ENCODE data around the gene AKT3.

DNA sequence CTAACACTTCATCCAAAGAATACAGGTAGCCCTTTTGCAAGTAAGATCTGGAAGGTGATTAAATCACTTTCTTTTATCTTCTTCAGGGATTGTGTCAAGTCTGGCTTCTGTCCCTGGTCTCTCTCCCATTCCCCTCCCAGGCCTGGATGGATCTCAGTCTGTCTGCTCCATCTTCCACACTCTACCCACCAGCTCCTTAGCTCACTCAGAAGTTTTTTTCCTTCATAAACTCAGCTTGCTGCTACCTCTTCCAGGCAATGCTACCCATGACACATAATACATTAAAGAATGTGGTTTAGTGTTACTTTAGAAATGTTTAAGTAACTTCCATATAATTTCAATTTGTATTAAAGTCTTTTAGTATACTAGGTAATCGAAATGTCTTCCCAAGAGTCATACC, 133.1 kb downstream of the AKT3 start:
- TF ChIP-seq, protein P1, sequence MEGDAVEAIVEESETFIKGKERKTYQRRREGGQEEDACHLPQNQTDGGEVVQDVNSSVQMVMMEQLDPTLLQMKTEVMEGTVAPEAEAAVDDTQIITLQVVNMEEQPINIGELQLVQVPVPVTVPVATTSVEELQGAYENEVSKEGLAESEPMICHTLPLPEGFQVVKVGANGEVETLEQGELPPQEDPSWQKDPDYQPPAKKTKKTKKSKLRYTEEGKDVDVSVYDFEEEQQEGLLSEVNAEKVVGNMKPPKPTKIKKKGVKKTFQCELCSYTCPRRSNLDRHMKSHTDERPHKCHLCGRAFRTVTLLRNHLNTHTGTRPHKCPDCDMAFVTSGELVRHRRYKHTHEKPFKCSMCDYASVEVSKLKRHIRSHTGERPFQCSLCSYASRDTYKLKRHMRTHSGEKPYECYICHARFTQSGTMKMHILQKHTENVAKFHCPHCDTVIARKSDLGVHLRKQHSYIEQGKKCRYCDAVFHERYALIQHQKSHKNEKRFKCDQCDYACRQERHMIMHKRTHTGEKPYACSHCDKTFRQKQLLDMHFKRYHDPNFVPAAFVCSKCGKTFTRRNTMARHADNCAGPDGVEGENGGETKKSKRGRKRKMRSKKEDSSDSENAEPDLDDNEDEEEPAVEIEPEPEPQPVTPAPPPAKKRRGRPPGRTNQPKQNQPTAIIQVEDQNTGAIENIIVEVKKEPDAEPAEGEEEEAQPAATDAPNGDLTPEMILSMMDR (IDR thresholded peaks at IDR 0.05), result no peak
- no peak for TF ChIP-seq POLR2A (IDR thresholded peaks at IDR 0.05)

All from esophagus squamous epithelium (tissue), 4 donors.